PC-9 (cell line): ENCODE data around the gene NOTO.

Experiments
- EZH2 ChIP-seq: fragments of 200-600 bp; sonication (generic); IDR thresholded peaks from 2 replicates; pipeline ENCODE4 v1.8.0; 2017; ENCODE audit warnings: antibody characterized with exemption, low read depth
- TF ChIP-seq, protein P1 (sequence below): fragments of 200-600 bp; sonication (generic); conservative IDR thresholded peaks from 2 replicates; pipeline ENCODE4 v1.6.1; 2017; ENCODE audit warnings: mixed run types, antibody characterized with exemption, mild to moderate bottlenecking, moderate library complexity

- TF ChIP-seq, protein P1, sequence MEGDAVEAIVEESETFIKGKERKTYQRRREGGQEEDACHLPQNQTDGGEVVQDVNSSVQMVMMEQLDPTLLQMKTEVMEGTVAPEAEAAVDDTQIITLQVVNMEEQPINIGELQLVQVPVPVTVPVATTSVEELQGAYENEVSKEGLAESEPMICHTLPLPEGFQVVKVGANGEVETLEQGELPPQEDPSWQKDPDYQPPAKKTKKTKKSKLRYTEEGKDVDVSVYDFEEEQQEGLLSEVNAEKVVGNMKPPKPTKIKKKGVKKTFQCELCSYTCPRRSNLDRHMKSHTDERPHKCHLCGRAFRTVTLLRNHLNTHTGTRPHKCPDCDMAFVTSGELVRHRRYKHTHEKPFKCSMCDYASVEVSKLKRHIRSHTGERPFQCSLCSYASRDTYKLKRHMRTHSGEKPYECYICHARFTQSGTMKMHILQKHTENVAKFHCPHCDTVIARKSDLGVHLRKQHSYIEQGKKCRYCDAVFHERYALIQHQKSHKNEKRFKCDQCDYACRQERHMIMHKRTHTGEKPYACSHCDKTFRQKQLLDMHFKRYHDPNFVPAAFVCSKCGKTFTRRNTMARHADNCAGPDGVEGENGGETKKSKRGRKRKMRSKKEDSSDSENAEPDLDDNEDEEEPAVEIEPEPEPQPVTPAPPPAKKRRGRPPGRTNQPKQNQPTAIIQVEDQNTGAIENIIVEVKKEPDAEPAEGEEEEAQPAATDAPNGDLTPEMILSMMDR = no peak
- TF ChIP-seq EZH2 = no peak
These were observed 15.5 kb downstream of the NOTO start for GRCh38 chr2:73217826-73218225.
